ENCODE measurements around the gene TUBD1. TPM values are rescaled to one million over a fixed set of nuclear protein-coding genes. Genes with fewer than 3 reads are reported as not detected.
"Not testable (repeated sequence)": the region's sequence is repeated elsewhere in the genome, so short reads cannot be mapped to it uniquely, and the experiment has no call there.

Gene TUBD1
- total RNA-seq, 4 donors from 2014 or later = 7.7 to 62.9 (median 18.7) TPM

DNA sequence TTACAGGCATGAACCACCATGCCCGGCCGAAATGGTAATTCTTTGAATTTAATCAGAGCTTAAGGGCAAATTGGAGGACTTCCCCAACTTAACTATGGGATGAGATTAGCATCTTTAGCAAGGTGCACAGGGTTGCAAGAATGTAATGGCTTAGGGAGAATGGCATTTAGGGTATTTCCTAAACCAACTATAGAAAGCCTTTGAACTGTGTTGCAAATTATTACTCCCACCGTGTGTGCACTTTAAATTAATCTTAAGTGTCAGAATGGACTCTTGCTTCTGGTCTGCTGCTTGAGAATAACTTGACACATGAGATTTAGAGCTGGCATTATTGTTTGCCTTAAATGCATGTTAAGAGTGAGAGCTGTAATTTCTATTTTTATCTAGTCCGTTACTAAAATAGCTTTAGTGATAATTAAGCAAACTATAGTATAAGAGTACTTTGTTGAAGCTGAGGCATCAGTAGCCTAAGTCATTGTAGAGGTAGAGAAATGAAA is 59.8 kb downstream of the TUBD1 start:
- Histone ChIP-seq H3K4me1 (peaks cover 0 to 6% of the 10 kb centered on the region in 2 donors), H3K27me3 (no peaks in the 10 kb centered on the region), H3K36me3 (no peaks in the 10 kb centered on the region), H3K4me3 (no peak overlapping the region), H3K27ac (peak overlapping the region in 1 of 2 donors; percentile 20), H3K9me3 (no peaks in the 10 kb centered on the region)
- TF ChIP-seq, protein P1, sequence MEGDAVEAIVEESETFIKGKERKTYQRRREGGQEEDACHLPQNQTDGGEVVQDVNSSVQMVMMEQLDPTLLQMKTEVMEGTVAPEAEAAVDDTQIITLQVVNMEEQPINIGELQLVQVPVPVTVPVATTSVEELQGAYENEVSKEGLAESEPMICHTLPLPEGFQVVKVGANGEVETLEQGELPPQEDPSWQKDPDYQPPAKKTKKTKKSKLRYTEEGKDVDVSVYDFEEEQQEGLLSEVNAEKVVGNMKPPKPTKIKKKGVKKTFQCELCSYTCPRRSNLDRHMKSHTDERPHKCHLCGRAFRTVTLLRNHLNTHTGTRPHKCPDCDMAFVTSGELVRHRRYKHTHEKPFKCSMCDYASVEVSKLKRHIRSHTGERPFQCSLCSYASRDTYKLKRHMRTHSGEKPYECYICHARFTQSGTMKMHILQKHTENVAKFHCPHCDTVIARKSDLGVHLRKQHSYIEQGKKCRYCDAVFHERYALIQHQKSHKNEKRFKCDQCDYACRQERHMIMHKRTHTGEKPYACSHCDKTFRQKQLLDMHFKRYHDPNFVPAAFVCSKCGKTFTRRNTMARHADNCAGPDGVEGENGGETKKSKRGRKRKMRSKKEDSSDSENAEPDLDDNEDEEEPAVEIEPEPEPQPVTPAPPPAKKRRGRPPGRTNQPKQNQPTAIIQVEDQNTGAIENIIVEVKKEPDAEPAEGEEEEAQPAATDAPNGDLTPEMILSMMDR (IDR thresholded peaks at IDR 0.05) = no peak
- no peak for TF ChIP-seq POLR2A (IDR thresholded peaks at IDR 0.05)
- intact Hi-C loops (cut with DNase I; ENCODE audit: low total_unique reads) = loop anchor here (10.0 kb wide), 1 partner anchor 78 kb away; no protein-coding TSS in a partner anchor
- no peak for DNase-seq

DNA sequence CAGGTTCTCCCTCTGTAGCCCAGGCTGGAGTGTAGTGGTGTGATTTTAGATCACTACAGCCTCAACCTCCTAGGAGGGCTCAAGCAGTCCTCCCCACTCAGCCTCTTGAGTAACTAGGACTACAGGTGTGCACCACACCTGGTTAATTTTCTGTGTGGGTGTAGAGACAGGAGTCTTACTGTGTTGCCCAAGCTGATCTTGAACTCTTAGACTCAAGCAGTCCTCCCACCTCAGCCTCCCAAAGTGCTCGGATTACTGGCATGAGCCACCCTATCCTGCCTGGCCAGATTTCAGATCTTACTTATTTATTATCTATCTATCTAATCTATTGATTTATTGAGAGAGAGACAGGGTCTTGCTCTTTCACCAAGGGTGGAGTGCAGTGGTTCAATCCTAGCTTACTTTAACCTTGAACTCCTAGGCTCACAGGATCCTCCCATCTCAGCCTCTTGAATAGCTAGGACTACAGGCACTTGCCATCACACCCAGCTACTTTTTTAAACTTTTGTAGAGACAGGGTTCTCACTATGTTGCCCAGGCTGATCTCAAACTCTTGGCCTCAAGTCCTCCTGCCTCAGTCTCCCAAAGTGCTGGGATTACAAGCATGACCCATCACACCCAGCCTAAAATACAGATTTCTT is 61.8 kb downstream of the TUBD1 start:
- peaks cover 0 to 6% of the 10 kb centered on the region in 2 donors for H3K4me1 ChIP-seq
- no peaks in the 10 kb centered on the region for H3K36me3 ChIP-seq
- no peaks in the 10 kb centered on the region for H3K9me3 ChIP-seq
- intact Hi-C loops (cut with DNase I; ENCODE audit: low total_unique reads) = loop anchor here (10.0 kb wide), 1 partner anchor 76 kb away; no protein-coding TSS in a partner anchor
- H3K27me3 ChIP-seq = no peaks in the 10 kb centered on the region
- H3K27ac ChIP-seq = peak overlapping the region; percentile 80 to 90
- TF ChIP-seq, protein P1 (IDR thresholded peaks at IDR 0.05) = no peak
- TF ChIP-seq POLR2A (IDR thresholded peaks at IDR 0.05) = no peak
- no peak for DNase-seq
- no peak overlapping the region for H3K4me3 ChIP-seq

DNA sequence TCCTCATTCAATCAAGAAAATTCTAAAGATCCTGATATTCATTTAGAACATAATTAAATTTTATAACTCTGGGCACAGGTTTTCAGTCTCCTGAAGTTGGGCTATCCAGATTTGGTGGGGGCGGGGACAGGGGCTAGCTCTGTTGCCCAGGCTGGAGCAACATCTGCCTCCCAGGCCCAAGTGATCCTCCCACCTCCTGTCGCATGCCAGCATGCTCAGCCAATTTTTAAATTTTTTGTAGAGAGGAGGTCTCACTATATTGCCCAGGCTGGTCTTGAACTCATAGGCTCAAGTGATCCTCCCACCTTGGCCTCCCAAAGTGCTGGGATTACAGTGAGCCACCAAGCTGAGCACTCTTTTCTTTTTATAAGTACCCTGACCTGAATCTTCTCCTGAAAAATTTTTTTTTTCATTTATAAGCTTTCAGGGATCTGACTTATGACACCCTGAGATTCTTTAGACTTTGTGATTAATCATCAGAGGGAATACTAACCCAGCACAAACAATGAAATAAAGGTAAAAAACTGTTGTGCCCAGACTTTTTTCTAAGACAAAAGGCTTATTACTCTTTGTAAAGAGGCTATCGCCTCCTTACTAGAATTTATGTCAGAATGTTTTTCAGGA is 62.6 kb downstream of the TUBD1 start:
- Histone ChIP-seq H3K4me3 (no peak overlapping the region), H3K36me3 (no peaks in the 10 kb centered on the region), H3K4me1 (peaks cover 0 to 6% of the 10 kb centered on the region in 2 donors), H3K9me3 (no peaks in the 10 kb centered on the region), H3K27ac (peak overlapping the region; percentile 80 to 90), H3K27me3 (no peaks in the 10 kb centered on the region)
- TF ChIP-seq POLR2A (IDR thresholded peaks at IDR 0.05) = no peak
- TF ChIP-seq, protein P1 (IDR thresholded peaks at IDR 0.05) = no peak
- intact Hi-C loops (cut with DNase I; ENCODE audit: low total_unique reads) = loop anchor here (10.0 kb wide), 1 partner anchor 75 kb away; no protein-coding TSS in a partner anchor
- no peak for DNase-seq

DNA sequence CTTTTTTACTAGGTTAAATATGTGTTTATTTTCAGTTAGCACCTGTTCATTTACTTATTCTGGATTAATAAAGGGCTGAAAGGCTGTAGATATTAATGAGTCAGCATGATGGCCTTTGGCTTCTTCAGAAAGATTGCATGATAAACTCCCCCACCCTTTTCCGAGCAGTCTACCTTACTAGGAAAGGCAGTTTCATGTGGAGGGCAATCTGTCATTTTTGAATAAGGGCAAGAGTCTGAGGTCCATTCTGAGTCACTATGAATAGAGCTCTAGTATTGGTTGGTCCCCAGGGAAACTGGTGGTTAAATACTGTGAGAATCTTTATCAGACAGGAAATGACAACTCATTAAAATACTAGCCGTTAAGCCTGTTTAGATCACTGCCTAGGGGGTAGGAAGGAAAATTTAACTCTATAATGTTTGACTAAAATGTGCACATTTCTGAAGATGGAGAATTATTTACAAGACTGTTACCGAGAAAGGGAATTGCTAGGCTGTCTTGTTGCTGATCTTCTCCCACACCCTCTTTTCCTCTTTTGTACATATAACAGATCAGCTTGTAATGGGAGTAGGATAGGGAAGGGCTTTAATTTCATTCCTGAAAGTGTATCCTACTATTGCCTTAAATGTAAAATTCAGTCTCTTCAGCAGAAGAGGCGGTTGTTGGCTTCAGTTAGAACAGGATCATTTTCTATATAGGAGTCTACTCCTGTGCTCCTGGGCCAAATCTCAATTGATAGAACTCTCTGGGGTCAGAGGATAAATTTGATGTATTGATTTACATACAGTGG is 63.3 kb downstream of the TUBD1 start:
- H3K27me3 ChIP-seq = no peaks in the 10 kb centered on the region
- peak overlapping the region; percentile 80 to 90 for H3K27ac ChIP-seq
- peak in 1 of 2 donors; percentile 60 for DNase-seq
- no peaks in the 10 kb centered on the region for H3K36me3 ChIP-seq
- peaks cover 0 to 6% of the 10 kb centered on the region in 2 donors for H3K4me1 ChIP-seq
- no peaks in the 10 kb centered on the region for H3K9me3 ChIP-seq
- TF ChIP-seq, protein P1 (IDR thresholded peaks at IDR 0.05) = no peak
- TF ChIP-seq POLR2A (IDR thresholded peaks at IDR 0.05) = no peak
- no peak overlapping the region for H3K4me3 ChIP-seq
- intact Hi-C loops (cut with DNase I; ENCODE audit: low total_unique reads) = loop anchor here (10.0 kb wide), 1 partner anchor 75 kb away; no protein-coding TSS in a partner anchor

DNA sequence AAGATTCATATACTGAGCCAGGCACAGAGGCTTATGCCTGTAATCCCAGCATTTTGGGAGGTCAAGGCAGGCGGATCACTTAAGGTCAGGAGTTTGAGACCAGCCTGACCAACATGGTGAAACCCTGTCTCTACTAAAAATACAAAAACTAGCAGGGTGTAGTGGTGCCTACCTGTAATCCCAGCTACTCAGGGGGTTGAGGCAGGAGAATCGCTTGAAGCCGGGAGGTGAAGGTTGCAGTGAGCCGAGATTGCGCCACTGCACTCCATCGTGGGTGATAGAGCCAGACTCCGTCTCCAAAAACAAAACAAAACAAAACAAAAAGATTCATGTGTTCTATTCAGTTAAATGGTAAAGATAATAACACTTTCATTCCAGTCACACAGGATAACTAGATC is 63.9 kb downstream of the TUBD1 start:
- H3K4me3 ChIP-seq; DNase-seq; H3K36me3 ChIP-seq; H3K4me1 ChIP-seq; H3K27me3 ChIP-seq; H3K9me3 ChIP-seq; intact Hi-C loops (cut with DNase I; ENCODE audit: low total_unique reads): not testable (repeated sequence)
- H3K27ac ChIP-seq = peak overlapping the region; percentile 80 to 90
